ENCODE data around the gene LTBP4.

DNA sequence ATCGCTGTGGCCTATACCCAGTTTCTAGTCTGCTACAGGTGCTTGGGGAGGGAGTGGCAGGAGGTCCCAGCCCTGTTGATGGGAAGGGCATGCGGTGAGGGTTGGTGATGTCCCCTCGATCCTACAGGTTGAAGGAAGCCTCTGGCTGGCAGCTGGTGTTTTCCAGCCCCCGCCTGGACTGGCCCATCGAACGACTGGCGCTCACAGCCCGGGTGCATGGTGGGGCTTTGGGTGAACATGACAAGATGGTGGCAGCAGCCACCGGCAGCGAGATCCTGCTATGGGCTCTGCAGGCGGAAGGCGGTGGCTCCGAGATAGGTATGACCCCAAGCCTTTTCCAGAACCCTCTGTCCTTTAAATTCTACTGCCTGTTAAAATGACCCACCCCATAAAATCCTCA is 20.6 kb upstream of the LTBP4 start:
- TF ChIP-seq, protein P1, sequence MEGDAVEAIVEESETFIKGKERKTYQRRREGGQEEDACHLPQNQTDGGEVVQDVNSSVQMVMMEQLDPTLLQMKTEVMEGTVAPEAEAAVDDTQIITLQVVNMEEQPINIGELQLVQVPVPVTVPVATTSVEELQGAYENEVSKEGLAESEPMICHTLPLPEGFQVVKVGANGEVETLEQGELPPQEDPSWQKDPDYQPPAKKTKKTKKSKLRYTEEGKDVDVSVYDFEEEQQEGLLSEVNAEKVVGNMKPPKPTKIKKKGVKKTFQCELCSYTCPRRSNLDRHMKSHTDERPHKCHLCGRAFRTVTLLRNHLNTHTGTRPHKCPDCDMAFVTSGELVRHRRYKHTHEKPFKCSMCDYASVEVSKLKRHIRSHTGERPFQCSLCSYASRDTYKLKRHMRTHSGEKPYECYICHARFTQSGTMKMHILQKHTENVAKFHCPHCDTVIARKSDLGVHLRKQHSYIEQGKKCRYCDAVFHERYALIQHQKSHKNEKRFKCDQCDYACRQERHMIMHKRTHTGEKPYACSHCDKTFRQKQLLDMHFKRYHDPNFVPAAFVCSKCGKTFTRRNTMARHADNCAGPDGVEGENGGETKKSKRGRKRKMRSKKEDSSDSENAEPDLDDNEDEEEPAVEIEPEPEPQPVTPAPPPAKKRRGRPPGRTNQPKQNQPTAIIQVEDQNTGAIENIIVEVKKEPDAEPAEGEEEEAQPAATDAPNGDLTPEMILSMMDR (tag by site-specific recombination; IDR thresholded peaks at IDR 0.05): no peak
- TF ChIP-seq ZNF140 (tag by site-specific recombination; IDR thresholded peaks at IDR 0.05) (no peak), ZSCAN30 (tag by site-specific recombination; IDR thresholded peaks at IDR 0.05) (no peak), MYNN (tag by site-specific recombination; IDR thresholded peaks at IDR 0.05; ENCODE audit: borderline replicate concordance) (no peak), ZNF335 (tag by site-specific recombination; conservative IDR thresholded peaks at IDR 0.05) (no peak), KLF7 (tag by site-specific recombination; IDR thresholded peaks at IDR 0.05; ENCODE audit: borderline replicate concordance) (no peak), ZNF274 (IDR thresholded peaks at IDR 0.05; ENCODE audit: low read length) (no peak), ZNF274 (tag by site-specific recombination; IDR thresholded peaks at IDR 0.05; ENCODE audit: borderline replicate concordance) (no peak)
- TF ChIP-seq, protein P2, sequence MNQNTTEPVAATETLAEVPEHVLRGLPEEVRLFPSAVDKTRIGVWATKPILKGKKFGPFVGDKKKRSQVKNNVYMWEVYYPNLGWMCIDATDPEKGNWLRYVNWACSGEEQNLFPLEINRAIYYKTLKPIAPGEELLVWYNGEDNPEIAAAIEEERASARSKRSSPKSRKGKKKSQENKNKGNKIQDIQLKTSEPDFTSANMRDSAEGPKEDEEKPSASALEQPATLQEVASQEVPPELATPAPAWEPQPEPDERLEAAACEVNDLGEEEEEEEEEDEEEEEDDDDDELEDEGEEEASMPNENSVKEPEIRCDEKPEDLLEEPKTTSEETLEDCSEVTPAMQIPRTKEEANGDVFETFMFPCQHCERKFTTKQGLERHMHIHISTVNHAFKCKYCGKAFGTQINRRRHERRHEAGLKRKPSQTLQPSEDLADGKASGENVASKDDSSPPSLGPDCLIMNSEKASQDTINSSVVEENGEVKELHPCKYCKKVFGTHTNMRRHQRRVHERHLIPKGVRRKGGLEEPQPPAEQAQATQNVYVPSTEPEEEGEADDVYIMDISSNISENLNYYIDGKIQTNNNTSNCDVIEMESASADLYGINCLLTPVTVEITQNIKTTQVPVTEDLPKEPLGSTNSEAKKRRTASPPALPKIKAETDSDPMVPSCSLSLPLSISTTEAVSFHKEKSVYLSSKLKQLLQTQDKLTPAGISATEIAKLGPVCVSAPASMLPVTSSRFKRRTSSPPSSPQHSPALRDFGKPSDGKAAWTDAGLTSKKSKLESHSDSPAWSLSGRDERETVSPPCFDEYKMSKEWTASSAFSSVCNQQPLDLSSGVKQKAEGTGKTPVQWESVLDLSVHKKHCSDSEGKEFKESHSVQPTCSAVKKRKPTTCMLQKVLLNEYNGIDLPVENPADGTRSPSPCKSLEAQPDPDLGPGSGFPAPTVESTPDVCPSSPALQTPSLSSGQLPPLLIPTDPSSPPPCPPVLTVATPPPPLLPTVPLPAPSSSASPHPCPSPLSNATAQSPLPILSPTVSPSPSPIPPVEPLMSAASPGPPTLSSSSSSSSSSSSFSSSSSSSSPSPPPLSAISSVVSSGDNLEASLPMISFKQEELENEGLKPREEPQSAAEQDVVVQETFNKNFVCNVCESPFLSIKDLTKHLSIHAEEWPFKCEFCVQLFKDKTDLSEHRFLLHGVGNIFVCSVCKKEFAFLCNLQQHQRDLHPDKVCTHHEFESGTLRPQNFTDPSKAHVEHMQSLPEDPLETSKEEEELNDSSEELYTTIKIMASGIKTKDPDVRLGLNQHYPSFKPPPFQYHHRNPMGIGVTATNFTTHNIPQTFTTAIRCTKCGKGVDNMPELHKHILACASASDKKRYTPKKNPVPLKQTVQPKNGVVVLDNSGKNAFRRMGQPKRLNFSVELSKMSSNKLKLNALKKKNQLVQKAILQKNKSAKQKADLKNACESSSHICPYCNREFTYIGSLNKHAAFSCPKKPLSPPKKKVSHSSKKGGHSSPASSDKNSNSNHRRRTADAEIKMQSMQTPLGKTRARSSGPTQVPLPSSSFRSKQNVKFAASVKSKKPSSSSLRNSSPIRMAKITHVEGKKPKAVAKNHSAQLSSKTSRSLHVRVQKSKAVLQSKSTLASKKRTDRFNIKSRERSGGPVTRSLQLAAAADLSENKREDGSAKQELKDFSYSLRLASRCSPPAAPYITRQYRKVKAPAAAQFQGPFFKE (tag by site-specific recombination; IDR thresholded peaks at IDR 0.05; ENCODE audit: borderline replicate concordance): no peak
- TF ChIP-seq, protein P3, sequence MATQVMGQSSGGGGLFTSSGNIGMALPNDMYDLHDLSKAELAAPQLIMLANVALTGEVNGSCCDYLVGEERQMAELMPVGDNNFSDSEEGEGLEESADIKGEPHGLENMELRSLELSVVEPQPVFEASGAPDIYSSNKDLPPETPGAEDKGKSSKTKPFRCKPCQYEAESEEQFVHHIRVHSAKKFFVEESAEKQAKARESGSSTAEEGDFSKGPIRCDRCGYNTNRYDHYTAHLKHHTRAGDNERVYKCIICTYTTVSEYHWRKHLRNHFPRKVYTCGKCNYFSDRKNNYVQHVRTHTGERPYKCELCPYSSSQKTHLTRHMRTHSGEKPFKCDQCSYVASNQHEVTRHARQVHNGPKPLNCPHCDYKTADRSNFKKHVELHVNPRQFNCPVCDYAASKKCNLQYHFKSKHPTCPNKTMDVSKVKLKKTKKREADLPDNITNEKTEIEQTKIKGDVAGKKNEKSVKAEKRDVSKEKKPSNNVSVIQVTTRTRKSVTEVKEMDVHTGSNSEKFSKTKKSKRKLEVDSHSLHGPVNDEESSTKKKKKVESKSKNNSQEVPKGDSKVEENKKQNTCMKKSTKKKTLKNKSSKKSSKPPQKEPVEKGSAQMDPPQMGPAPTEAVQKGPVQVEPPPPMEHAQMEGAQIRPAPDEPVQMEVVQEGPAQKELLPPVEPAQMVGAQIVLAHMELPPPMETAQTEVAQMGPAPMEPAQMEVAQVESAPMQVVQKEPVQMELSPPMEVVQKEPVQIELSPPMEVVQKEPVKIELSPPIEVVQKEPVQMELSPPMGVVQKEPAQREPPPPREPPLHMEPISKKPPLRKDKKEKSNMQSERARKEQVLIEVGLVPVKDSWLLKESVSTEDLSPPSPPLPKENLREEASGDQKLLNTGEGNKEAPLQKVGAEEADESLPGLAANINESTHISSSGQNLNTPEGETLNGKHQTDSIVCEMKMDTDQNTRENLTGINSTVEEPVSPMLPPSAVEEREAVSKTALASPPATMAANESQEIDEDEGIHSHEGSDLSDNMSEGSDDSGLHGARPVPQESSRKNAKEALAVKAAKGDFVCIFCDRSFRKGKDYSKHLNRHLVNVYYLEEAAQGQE (tag by site-specific recombination; IDR thresholded peaks at IDR 0.05): no peak
- TF ChIP-seq, protein P4, sequence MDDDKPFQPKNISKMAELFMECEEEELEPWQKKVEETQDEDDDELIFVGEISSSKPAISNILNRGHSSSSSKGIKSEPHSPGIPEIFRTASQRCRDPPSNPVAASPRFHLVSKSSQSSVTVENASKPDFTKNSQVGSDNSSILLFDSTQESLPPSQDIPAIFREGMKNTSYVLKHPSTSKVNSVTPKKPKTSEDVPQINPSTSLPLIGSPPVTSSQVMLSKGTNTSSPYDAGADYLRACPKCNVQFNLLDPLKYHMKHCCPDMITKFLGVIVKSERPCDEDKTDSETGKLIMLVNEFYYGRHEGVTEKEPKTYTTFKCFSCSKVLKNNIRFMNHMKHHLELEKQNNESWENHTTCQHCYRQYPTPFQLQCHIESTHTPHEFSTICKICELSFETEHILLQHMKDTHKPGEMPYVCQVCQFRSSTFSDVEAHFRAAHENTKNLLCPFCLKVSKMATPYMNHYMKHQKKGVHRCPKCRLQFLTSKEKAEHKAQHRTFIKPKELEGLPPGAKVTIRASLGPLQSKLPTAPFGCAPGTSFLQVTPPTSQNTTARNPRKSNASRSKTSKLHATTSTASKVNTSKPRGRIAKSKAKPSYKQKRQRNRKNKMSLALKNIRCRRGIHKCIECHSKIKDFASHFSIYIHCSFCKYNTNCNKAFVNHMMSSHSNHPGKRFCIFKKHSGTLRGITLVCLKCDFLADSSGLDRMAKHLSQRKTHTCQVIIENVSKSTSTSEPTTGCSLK (tag by site-specific recombination; IDR thresholded peaks at IDR 0.05): no peak
- TF ChIP-seq, protein P5, sequence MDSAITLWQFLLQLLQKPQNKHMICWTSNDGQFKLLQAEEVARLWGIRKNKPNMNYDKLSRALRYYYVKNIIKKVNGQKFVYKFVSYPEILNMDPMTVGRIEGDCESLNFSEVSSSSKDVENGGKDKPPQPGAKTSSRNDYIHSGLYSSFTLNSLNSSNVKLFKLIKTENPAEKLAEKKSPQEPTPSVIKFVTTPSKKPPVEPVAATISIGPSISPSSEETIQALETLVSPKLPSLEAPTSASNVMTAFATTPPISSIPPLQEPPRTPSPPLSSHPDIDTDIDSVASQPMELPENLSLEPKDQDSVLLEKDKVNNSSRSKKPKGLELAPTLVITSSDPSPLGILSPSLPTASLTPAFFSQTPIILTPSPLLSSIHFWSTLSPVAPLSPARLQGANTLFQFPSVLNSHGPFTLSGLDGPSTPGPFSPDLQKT (IDR thresholded peaks at IDR 0.05; ENCODE audit: borderline replicate concordance, low read depth, low read length): no peak
- TF ChIP-seq, protein P6, sequence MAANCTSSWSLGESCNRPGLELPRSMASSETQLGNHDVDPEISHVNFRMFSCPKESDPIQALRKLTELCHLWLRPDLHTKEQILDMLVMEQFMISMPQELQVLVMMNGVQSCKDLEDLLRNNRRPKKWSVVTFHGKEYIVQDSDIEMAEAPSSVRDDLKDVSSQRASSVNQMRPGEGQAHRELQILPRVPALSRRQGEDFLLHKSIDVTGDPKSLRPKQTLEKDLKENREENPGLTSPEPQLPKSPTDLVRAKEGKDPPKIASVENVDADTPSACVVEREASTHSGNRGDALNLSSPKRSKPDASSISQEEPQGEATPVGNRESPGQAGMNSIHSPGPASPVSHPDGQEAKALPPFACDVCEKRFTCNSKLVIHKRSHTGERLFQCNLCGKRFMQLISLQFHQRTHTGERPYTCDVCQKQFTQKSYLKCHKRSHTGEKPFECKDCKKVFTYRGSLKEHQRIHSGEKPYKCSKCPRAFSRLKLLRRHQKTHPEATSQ (tag by site-specific recombination; IDR thresholded peaks at IDR 0.05): no peak
